DOHH2 (cell line): ENCODE results near the gene SALL4.

Experiments used
- H3F3A ChIP-seq: fragments of 200-600 bp; sonication (generic), shearing (Covaris generic); 2 replicates; pipeline ENCODE4 v1.6.0; 2016; ENCODE audit warnings: antibody characterized with exemption, mild to moderate bottlenecking; ENCODE audit not compliant: control insufficient read depth, insufficient read depth
- H3K27ac ChIP-seq: fragments of 200-600 bp; sonication (generic); 2 replicates; pipeline ENCODE4 v1.5.1; 2014; ENCODE audit warnings: low read depth, mild to moderate bottlenecking, low read length, moderate library complexity
- H3K27me3 ChIP-seq: fragments of 200-600 bp; sonication (generic); 2 replicates; pipeline ENCODE4 v1.6.1; 2014; ENCODE audit warnings: mild to moderate bottlenecking, low read length, mixed read lengths; ENCODE audit not compliant: control insufficient read depth
- H3K36me3 ChIP-seq: fragments of 200-600 bp; sonication (generic); 2 replicates; pipeline ENCODE4 v1.6.1; 2014; ENCODE audit warnings: mild to moderate bottlenecking, low read length, moderate library complexity, mixed read lengths; ENCODE audit not compliant: control insufficient read depth
- H3K4me1 ChIP-seq: fragments of 200-600 bp; sonication (generic); 2 replicates; pipeline ENCODE4 v1.6.1; 2014; ENCODE audit warnings: mild to moderate bottlenecking, low read length, mixed read lengths; ENCODE audit not compliant: control insufficient read depth
- H3K4me2 ChIP-seq: fragments of 200-600 bp; sonication (generic); 2 replicates; pipeline ENCODE4 v1.6.0; 2014; ENCODE audit warnings: mild to moderate bottlenecking, low read length, moderate library complexity
- H3K4me3 ChIP-seq: fragments of 200-600 bp; sonication (generic); 2 replicates; pipeline ENCODE4 v1.5.1; 2014; ENCODE audit warnings: mild to moderate bottlenecking, low read length, mixed read lengths
- H3K79me2 ChIP-seq: fragments of 200-600 bp; sonication (generic); 2 replicates; pipeline ENCODE4 v1.6.1; 2014; ENCODE audit warnings: mild to moderate bottlenecking, low read length, mixed read lengths; ENCODE audit not compliant: control insufficient read depth
- H3K9me2 ChIP-seq: fragments of 200-600 bp; sonication (generic); replicated peaks from 2 replicates; pipeline ENCODE4 v1.6.1; 2014; ENCODE audit warnings: mild to moderate bottlenecking, low read length, mixed read lengths; ENCODE audit not compliant: control insufficient read depth
- H3K9me3 ChIP-seq: fragments of 200-600 bp; sonication (generic); 2 replicates; pipeline ENCODE4 v1.6.1; 2014; ENCODE audit warnings: antibody characterized with exemption, low read length, mixed read lengths; ENCODE audit not compliant: control insufficient read depth, insufficient read depth
- H4K20me1 ChIP-seq: fragments of 200-600 bp; sonication (generic); 2 replicates; pipeline ENCODE4 v1.6.0; 2014; ENCODE audit warnings: low read depth, mild to moderate bottlenecking, antibody characterized with exemption, low read length, moderate library complexity; ENCODE audit not compliant: control insufficient read depth, insufficient read depth
- EZH2phosphoT487 ChIP-seq: fragments of 200-600 bp; sonication (generic); IDR thresholded peaks from 2 replicates; pipeline ENCODE4 v1.6.1; 2017; ENCODE audit warnings: borderline replicate concordance, mild to moderate bottlenecking, antibody characterized with exemption, low read length, moderate library complexity, mixed read lengths
- TF ChIP-seq, protein P1 (sequence below): fragments of 200-600 bp; sonication (generic); IDR thresholded peaks from one replicate; pipeline ENCODE4 v1.5.1; 2014; ENCODE audit warnings: antibody characterized with exemption, mild to moderate bottlenecking, low read depth, low read length; ENCODE audit not compliant: poor library complexity, severe bottlenecking

The SALL4 gene

DNA sequence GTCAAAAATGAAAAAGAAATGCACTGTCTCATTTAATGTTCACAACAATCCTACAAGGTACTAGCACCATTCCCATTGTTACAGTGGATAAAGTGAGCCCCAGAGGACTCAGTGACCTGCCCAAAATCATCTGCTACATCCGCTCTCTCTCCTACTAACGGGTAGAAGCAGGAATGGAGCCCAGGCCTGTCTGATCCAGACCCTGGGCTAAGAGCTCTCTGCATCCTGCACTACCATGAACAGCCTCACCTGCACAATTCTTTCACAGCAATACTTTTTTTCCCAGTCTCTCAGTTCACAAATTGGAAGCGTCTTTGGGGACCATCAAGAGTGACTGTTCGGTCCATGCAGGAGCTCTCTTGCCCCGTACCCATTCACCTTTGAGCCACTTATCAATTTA, 65.4 kb downstream of the SALL4 start:
- Histone ChIP-seq H3K36me3 (no peaks in the 10 kb centered on the region), H4K20me1 (no peaks in the 10 kb centered on the region), H3K27ac (no peak overlapping the region), H3K4me2 (no peak overlapping the region), H3K9me3 (no peaks in the 10 kb centered on the region), H3K27me3 (no peaks in the 10 kb centered on the region), H3K9me2 (no peaks in the 10 kb centered on the region), H3F3A (no peaks in the 10 kb centered on the region), H3K4me3 (no peak overlapping the region), H3K4me1 (no peaks in the 10 kb centered on the region), H3K79me2 (no peaks in the 10 kb centered on the region)
- TF ChIP-seq, protein P1, sequence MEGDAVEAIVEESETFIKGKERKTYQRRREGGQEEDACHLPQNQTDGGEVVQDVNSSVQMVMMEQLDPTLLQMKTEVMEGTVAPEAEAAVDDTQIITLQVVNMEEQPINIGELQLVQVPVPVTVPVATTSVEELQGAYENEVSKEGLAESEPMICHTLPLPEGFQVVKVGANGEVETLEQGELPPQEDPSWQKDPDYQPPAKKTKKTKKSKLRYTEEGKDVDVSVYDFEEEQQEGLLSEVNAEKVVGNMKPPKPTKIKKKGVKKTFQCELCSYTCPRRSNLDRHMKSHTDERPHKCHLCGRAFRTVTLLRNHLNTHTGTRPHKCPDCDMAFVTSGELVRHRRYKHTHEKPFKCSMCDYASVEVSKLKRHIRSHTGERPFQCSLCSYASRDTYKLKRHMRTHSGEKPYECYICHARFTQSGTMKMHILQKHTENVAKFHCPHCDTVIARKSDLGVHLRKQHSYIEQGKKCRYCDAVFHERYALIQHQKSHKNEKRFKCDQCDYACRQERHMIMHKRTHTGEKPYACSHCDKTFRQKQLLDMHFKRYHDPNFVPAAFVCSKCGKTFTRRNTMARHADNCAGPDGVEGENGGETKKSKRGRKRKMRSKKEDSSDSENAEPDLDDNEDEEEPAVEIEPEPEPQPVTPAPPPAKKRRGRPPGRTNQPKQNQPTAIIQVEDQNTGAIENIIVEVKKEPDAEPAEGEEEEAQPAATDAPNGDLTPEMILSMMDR: no peak
- no peak for TF ChIP-seq EZH2phosphoT487

DNA sequence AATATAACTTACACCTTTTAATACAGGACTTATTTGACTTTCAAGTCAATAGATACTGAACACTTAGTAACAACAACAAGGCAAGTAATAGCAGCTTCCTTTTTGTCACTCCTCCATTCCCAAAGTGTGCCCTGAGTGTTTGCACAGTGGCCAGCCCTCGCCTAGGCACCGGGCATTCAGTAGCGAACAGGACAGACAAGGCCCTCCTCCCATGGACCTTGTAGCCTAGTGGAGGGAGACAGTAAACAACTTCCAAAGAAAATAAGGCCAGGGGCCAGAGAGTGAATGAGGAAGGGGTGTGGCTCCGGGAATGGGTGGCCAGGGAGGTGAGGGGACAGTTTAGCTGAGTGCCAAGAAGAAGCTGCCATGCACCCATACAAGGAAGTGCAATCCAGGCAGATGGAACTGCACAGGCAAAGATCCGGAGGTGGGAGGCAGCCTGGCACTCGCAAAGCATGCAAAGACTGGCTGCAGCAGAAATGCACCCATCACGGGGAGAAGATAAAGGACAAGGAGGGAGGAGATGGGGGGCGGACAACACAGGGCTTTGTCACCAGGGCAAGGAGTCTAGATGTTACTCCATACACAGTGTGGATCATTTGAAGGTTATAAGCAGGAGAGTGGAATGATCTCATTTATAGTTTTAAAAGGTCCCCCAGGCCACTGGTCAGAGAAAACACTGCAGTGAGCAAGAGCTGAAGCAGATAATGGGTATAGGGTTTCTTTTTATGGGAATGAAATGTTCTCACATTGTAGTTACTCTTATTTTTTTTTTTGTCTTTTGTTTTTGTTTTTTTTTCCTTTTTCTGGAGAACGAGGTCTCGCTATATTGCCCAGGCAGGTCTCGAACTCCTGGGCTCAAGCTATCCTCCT, 66.4 kb downstream of the SALL4 start:
- Histone ChIP-seq H3K36me3 (no peaks in the 10 kb centered on the region), H3K27me3 (no peaks in the 10 kb centered on the region), H3K4me2 (no peak overlapping the region), H3K9me2 (no peaks in the 10 kb centered on the region), H3F3A (no peaks in the 10 kb centered on the region), H3K4me3 (no peak overlapping the region), H3K79me2 (no peaks in the 10 kb centered on the region), H3K27ac (no peak overlapping the region), H3K4me1 (no peaks in the 10 kb centered on the region), H4K20me1 (no peaks in the 10 kb centered on the region), H3K9me3 (no peaks in the 10 kb centered on the region)
- TF ChIP-seq, protein P1: no peak
- TF ChIP-seq EZH2phosphoT487: no peak

DNA sequence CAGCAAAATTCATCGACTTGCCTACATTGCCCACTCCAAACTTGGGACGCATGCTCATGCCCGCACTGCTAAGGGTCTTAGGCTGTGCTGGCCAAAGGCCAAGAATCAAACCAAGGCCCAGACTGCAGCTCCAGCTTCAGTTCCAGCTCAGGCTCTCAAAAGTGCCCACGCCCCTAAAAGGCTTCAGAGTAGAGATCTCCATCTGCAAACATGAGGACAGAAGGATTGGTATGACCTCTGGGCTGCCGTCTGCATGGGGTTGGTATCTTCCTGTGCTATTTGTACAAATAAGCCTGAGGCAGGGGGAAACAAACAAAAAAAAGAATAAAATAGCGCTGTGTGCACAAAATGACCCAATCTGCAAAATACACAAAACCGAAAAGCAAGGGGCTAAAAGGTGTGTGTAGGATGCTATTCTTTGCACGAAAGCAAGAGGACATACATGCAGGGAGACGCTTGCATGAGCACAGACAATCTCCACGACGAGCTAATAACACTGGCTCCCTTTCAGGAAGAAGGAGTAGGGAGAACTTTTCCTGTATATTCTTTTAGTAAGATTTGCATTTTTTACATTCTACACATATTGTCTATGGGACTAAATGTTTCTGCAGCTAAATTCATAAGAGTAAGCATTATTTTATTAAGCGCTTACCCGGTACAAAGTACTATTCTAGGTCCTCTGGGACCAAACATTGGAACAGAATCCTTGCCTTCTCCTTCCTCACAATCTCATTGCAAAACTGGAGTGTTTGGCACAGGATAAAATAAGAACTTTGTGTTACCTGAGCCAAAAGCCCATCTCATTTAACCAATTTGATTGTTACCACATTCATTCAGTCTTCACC, 67.2 kb downstream of the SALL4 start:
- Histone ChIP-seq H3K4me3 (no peak overlapping the region), H3K4me2 (no peak overlapping the region), H3K4me1 (no peaks in the 10 kb centered on the region), H3F3A (no peaks in the 10 kb centered on the region), H3K9me2 (no peaks in the 10 kb centered on the region), H3K27me3 (no peaks in the 10 kb centered on the region), H3K79me2 (no peaks in the 10 kb centered on the region), H3K27ac (no peak overlapping the region), H3K36me3 (no peaks in the 10 kb centered on the region), H3K9me3 (no peaks in the 10 kb centered on the region), H4K20me1 (no peaks in the 10 kb centered on the region)
- no peak for TF ChIP-seq EZH2phosphoT487
- TF ChIP-seq, protein P1: no peak
